ENCODE data around the gene LLGL2. TPM values are rescaled to one million over a fixed set of nuclear protein-coding genes. Genes with fewer than 3 reads are reported as not detected.

Gene LLGL2
- total RNA-seq, 6 experiments from 2014 or later: 0.14 to 0.55 (median 0.46) TPM

- Mint-ChIP-seq H3K27ac (no peak overlapping the region), H3K9me3 (no peaks in the 10 kb centered on the region), H3K27me3 (ENCODE audit: insufficient read depth) (peaks cover 11% of the 10 kb centered on the region), H3K4me3 (no peak overlapping the region), H3K36me3 (ENCODE audit: low read depth) (no peaks in the 10 kb centered on the region), H3K4me1 (ENCODE audit: low read depth) (no peaks in the 10 kb centered on the region)
- no peak for TF ChIP-seq CTCF (IDR thresholded peaks at IDR 0.05)
- no peak for DNase-seq
These were observed 86.4 kb downstream of the LLGL2 start for GRCh38 chr17:75611851-75612429.

GRCh38 chr17:75612906-75613626 is 87.6 kb downstream of the LLGL2 start:
- Mint-ChIP-seq H3K36me3 (ENCODE audit: low read depth) (no peaks in the 10 kb centered on the region), H3K9me3 (no peaks in the 10 kb centered on the region), H3K4me3 (no peak overlapping the region), H3K27ac (no peak overlapping the region), H3K27me3 (ENCODE audit: insufficient read depth) (peaks cover 16% of the 10 kb centered on the region), H3K4me1 (ENCODE audit: low read depth) (no peaks in the 10 kb centered on the region)
- DNase-seq: no peak
- TF ChIP-seq CTCF (IDR thresholded peaks at IDR 0.05): no peak

- Mint-ChIP-seq H3K27ac (no peak overlapping the region), H3K4me3 (no peak overlapping the region), H3K4me1 (ENCODE audit: low read depth) (no peaks in the 10 kb centered on the region), H3K27me3 (ENCODE audit: insufficient read depth) (peaks cover 15% of the 10 kb centered on the region), H3K9me3 (no peaks in the 10 kb centered on the region), H3K36me3 (ENCODE audit: low read depth) (no peaks in the 10 kb centered on the region)
- no peak for DNase-seq
- TF ChIP-seq CTCF (IDR thresholded peaks at IDR 0.05): peak; percentile 43
These were observed 88.5 kb downstream of the LLGL2 start for GRCh38 chr17:75614006-75614405.

GRCh38 chr17:75614556-75615270 is 89.2 kb downstream of the LLGL2 start:
- no peaks in the 10 kb centered on the region for H3K4me1 Mint-ChIP-seq (ENCODE audit: low read depth)
- H3K9me3 Mint-ChIP-seq: no peaks in the 10 kb centered on the region
- H3K27me3 Mint-ChIP-seq (ENCODE audit: insufficient read depth): peaks cover 15% of the 10 kb centered on the region
- no peak overlapping the region for H3K27ac Mint-ChIP-seq
- TF ChIP-seq CTCF (IDR thresholded peaks at IDR 0.05): no peak
- DNase-seq: no peak
- no peak overlapping the region for H3K4me3 Mint-ChIP-seq
- no peaks in the 10 kb centered on the region for H3K36me3 Mint-ChIP-seq (ENCODE audit: low read depth)

GRCh38 chr17:75615301-75615700 is 89.8 kb downstream of the LLGL2 start:
- no peaks in the 10 kb centered on the region for H3K4me1 Mint-ChIP-seq (ENCODE audit: low read depth)
- 0 out of 2 replicates have a peak, but pooled peaks have one; percentile 11 for TF ChIP-seq CTCF (IDR thresholded peaks at IDR 0.05)
- H3K27me3 Mint-ChIP-seq (ENCODE audit: insufficient read depth): peaks cover 15% of the 10 kb centered on the region
- H3K27ac Mint-ChIP-seq: no peak overlapping the region
- H3K9me3 Mint-ChIP-seq: no peaks in the 10 kb centered on the region
- H3K36me3 Mint-ChIP-seq (ENCODE audit: low read depth): no peaks in the 10 kb centered on the region
- H3K4me3 Mint-ChIP-seq: no peak overlapping the region
- no peak for DNase-seq

Measured in HFFc6 (cell line).